Measurements from ENCODE around the gene TMEM178B. TPM values are rescaled to one million over a fixed set of nuclear protein-coding genes. Genes with fewer than 3 reads are reported as not detected.
A peak's percentile ranks its signal among the peaks of the same experiment; 100 is the strongest.

Gene TMEM178B
- total RNA-seq, 1 donor from 2014 or later, result 87.0 TPM

DNA sequence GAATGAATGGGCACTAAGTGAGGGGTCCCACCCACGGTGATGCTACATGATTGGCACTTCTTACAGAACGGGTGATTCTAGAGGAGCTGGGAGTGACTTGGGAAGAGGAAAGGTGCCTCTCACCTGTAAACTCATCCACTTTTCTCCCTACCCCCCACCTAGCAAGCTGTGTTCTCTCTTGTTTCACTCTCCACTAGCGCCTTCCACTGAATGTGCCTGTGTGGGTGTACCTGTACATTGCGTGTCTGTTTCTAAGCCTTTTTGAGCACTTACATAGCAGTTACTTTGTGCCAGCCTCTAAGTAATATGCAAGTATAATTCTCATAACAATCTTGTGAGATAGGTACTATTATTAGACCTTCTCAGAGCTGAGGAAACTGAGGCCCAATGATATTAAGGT, 343.6 kb downstream of the TMEM178B start:
- no peak for DNase-seq (ENCODE audit: low read depth)

DNA sequence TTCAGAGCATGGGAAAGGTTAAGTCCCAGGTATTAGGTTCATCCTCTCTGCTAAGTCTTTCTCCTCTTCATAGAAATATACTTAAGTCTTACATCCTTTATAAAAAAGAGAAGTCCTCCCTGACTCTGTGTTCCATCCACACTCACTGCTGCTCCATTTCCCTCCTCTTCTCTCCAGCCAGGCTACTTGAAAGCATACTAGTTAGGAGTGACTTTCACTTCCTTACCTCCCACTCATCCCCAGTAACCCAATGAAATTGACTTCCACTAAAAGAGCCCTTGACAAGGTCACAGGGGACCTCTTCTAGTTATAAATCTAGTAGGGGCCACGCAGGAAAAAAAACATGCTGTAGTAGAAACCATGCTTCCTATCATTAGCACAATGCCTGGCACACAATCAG, 344.2 kb downstream of the TMEM178B start:
- no peak for DNase-seq (ENCODE audit: low read depth)

DNA sequence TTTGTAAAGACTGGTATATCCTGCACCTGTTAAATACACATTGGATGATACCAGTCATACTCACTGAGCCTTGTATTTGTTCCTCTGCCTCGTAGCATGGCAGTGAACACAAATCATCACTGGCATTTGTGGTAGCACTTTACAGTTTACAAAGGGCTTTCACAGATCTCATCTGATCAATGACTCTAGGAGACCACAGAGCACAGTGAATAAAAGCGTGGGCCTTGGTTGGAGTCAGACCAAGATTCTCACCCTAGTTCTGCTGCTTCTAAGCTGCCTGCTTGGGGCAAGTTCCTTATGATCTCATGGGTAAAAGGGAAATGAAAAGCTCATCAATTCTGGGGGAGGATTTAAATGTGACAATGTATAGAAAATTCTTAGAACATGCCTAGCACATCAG, 347.4 kb downstream of the TMEM178B start:
- DNase-seq (ENCODE audit: low read depth), result no peak

DNA sequence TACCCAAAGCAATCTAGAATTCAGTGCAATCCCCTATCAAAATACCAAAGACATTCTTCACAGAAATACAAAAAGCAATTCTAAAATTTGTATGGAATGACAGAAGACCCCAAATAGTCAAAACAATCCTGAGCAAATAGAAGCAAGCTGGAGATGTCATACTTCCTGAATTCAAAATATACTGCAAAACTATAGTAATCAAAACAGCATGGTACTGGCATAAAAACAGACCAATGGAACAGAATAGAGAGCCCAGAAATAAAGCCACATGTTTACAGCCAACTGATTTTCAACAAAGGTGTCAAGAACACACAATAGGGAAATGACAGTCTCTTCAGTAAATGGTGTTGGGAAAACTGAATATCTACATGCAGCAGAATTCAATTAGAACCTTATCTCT, 353.3 kb downstream of the TMEM178B start:
- no peak for DNase-seq (ENCODE audit: low read depth)

DNA sequence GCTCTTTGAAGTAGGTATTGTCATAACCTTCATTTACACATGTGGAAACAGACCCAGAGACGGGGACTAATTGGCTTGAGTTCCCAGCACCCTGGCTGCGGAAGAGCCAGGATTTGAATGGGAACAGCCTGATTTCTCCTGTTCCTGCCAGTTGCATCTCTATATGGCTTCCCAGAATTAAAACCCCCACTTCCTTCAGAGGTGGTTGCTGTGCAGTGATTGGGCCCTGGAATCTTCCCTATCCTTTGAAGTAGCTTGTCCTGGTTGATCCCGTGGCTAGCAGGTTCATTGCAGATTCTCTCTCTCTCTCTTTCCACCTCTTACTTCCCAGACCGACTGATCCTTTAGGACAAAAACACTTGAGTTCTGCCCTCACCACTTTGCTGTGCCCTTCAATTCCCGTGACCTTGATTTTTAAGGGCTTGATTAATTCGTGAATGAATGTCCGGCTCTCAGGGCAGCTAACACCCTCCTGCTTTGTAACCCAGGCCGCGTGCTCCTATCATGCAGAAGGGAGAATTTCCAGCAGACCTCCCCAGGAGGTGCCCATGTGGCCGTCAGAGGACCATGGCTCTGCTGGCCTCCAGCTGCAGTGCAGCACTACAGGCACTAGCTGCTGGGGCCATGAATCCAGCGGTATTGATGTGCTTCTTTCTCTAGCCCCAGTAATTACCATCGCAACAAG, 356.7 kb downstream of the TMEM178B start:
- no peak for DNase-seq (ENCODE audit: low read depth)

DNA sequence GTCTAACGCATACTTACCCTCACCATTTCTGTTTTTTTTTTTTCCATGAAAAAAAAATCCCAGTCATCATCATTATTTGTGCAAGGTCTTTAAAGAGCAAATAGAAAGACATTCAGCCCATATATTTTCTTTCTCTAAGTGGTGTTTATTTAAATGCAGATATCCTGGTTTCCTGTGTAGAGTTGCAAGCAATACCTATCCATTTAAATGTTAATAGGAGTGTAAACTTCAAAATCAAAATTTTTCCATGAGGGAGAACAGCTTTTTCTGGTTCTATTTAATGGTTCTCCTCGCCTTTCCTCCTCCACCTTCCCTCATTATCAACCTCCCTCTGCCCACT, 357.2 kb downstream of the TMEM178B start:
- no peak for DNase-seq (ENCODE audit: low read depth)

DNA sequence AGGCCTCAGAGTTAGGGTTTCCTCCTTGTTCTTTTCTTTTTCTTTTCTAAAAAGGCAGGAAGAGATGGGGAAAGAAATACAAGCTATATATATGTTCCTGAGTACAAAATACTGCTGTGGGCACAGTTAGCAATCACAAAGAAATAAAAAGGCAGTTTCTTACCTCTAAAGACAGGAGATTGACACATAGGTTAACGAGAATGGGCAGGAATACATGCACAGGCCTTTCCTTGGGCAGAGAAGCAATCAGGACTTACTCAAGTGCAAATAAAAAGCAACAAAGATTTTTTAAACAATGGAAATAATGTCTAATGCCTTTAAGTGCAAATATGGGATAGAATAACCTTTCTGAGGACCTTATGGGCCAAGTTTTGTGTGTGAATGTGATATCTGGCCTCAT, 357.8 kb downstream of the TMEM178B start:
- no peak for DNase-seq (ENCODE audit: low read depth)

DNA sequence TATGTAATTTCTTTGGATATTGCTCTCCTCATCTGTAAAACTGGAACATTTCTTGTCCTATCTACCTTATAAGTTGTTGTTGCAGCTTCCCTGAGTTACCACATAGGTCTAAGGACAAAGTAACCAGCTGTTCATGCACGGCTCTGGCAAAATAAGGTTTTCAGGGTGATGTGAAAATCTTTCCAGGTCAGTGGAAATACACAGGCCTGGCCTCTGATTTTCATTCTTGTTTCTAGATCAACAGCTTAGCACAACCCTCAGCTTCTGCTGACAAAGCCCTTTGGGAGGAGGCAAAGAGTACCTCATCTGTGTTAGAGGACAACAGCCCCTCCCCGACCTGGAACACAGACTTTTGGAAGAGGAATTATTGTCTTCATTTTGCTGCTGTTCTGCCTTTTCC, 359.8 kb downstream of the TMEM178B start:
- DNase-seq (ENCODE audit: low read depth), result peak; percentile 35

DNA sequence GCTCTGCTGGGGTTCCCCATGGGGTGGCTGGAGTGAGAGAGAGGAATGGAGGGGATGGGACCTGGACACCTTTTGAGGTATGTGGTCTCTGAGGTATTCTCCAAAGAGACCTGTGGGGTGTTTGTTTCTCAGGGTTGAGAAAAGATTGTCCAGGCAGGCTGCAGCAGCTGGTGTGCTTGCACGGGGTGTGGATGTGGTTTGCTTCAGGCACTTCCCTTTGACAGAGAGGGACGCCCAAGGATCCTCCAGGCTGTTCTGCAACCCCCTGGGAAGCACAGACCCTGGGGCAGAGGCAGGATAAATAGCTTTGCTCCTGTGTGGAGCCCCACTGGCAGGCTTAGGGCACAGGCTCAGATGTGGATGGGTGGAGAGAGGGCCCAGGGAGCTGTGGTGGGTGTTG, 362.3 kb downstream of the TMEM178B start:
- no peak for DNase-seq (ENCODE audit: low read depth)

DNA sequence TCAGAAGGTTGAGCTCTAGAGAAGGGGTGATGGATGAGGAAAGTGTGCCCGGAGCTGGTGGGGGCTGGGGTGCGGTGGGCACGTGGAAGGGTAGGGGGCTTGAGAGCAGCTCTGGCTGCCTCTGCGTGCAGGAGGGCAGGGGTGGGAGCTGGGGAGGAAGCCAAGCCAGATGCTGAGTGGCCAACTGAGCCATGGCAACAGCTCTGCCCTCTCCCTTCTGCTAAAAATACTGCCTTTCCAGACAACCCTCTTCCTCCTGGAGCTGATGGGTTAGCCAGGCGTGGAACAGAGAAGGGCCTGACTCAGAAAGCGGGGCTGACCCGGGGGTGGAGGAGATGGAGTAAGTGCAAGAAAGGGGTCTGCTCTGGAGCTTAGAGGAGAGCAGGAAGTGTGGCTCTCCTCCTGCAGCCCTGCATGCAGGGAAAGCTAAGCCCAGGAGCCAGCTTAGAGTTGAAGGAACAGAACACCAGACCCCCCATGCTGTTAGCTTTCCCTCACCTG, 362.8 kb downstream of the TMEM178B start:
- DNase-seq (ENCODE audit: low read depth), result peak; percentile 53

DNA sequence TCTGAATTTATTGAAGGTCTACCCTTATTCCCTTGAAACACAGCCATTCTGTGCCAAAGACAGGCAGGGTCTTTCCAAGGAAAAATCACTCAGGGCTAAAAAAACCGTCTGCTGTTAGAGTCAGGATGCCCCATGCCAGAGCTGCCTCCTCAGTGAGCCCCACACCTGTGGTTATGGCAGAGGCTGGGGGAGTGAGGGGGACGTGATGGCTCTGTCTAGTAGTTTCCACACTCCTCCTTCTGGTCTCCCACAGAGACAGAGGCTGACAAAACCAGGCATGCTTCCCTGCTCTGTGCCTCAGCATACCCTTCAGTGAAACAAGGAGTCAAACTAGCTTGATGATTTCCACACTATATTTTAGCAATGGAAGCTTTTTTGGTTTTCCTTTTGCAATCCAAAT, 365.3 kb downstream of the TMEM178B start:
- no peak for DNase-seq (ENCODE audit: low read depth)

DNA sequence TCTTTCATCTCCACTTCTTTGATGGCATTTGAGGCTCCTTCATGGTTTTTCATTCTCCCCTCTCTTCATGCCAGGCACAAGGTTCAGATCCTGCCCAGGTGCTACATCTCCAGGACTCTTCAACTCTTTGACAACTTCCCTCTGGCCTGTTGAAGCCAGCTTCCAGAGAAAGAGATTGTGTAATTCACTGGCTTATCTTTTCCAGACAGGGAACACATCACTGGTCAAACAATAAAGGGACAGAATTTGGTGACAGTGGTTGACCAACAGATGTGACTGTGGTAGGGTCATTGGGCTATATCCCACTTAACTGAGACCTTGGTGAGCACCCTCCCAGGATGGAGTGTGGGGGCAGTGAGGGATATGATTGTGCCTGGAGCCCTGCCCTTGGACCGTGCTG, 365.9 kb downstream of the TMEM178B start:
- DNase-seq (ENCODE audit: low read depth), result no peak

DNA sequence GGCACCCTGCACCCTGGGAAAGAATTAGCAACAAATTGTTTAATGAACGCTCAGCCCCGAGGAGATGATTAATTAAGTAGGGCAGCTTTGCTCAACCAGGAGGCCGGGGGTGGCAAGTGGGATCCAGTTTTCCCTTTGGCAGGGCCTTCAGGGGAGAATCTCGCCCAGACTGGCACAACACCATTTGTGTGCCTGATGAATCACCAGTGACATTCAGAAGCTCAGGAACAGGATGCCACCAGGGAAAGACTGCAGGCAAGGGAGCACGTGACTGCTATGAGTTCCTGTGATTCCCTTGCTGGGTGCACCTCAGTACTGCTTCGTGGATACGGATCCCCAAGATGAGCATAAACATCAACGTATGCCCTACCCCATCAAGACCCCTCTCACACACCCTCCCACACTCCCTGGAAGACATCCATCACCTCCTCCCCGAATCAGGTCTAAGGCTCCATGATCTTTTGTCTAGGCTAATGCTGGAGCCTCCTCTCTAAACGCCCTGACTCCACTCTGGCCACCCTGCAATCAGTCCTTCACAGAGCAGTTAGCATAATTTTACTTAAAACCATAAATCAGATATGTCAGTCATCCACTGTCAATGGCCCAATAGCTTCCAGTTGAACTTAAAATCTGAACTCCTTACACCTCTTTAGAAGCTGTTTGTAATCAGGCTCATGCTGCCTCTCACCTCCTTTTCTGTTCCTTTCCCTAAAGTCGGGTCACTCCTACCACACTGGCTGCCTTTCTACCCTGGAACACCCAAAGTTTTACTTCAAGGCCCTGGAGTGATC, 368.2 kb downstream of the TMEM178B start:
- DNase-seq (ENCODE audit: low read depth), result peak; percentile 66

DNA sequence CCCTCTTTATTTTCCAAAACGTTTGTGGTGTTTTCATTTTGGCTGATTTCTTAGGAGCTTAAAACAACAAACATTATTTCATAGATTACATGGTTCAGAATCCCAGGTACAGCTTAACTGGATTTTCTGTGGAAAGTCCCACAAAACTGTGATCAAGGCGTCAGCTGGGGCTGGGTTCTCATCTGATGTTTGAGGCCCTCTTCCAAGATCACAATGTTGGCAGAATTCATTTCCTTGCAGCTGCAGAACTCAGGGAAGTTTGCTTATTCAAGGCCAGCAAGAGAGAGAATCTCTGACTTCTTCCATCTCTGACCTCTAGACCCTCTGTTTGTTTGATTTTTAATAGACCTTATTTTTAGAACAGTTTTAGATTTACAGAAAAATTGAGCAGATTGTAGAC, 368.9 kb downstream of the TMEM178B start:
- DNase-seq (ENCODE audit: low read depth), result no peak

DNA sequence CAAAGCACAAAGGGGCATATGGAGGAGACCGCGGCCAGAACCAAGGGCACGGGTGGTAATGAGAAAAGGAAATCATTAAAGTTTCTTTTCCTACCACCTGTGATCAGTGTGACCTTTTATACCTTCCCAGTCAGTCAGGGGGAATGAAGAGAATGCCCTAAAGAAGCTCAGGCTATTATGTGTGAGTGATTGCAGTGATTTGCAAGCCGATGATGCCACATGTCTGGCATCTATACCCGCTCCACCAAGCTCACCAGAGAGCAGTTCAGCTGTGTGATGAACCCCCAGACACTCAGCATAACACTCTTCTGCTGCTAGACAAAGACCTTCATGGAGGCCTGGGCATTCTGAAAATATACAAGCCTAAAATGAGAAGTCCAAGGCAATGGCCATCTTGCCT, 371.1 kb downstream of the TMEM178B start:
- peak; percentile 66 for DNase-seq (ENCODE audit: low read depth)

DNA sequence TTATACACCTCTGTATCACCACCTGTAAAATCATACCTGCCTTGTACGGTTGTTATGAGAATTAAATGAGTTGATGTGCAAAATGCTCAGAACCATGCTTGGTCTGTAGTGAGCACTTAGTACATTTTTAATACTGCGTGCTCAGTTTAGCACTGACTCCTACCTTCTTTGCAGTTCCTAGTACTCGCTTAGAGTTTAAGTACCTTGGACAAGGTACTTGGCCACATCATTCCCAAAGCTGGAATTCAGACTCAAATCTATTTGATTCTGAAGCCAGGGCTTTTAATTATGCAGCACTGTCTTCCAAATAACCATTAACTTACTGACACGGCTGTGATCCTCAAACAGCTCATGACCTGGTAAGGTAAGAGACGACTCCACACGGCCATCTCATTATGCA, 377.4 kb downstream of the TMEM178B start:
- DNase-seq (ENCODE audit: low read depth), result peak; percentile 26

DNA sequence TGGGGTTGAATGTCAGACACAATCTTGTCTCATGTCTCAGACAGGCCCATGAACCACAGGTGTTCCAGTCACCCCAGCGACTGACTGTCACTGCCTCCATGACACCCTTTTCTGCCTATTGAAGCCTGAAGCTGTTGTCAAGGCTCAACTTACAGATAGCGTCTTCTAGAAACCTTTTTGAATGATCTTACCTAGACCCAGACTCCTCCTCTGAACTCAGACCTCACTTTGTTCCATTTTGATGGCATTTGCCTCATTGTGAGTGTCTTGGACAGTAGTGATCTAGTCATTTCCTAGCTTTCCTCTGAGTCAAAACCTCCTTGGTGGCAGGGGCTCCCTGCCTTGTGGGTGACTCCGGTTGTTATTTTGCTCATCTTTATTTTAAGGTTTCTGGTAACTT, 379.0 kb downstream of the TMEM178B start:
- DNase-seq (ENCODE audit: low read depth), result no peak

DNA sequence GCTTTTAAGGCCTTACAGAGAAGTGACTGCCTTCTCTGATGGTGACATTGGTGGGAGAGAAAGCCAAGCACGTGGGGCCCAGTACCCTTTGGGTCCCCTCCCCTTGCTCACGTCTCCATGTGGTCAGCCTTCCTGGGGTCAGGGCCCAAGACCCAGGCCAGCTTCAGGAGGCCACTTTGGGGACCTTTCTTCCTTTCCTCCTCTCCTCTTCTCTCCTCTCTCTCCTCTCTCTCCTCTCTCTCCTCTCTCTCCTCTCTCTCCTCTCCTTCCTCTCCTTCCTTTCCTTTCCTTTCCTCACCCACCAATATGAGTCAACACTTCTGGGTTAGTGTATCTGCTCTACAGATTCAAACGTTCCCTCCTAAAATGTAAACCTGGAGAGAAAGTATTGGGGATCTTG, 380.5 kb downstream of the TMEM178B start:
- no peak for DNase-seq (ENCODE audit: low read depth)

DNA sequence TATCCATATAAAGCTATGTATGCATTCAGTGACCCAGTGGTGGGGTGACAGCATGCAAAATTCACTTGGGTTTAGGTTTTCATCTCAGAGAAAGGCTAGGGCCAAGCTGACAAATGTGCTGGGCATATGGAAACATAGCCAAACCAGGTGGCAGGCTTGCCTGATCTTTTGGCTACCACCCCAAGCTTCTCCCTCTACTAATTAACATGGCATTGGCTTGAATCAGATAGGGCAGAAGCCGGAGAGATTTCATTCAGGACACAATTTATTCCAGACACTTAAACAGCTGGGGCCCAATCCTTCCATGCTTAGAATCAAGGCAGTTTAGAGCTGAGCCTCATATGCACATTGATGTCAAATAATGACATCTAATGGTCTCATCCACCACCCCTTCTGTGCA, 381.9 kb downstream of the TMEM178B start:
- no peak for DNase-seq (ENCODE audit: low read depth)

DNA sequence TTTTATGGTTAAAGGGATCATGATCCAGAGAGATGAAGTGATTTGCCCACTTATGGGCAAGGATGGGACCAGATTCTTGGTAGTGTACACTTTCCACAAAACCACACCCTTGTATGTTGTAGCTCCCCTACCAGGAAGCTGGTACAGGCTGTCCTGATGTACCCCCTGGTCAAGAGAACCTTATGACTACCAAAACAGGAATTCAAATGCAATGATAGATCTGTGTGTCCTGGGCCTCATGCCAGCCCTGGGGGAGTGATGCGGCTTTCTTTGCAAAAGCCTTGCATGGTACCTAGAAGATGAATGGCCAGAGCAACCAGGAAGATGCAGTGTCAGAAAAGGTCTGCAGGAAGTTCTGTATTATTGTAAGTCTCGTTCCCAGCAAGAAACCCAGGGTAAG, 382.4 kb downstream of the TMEM178B start:
- DNase-seq (ENCODE audit: low read depth), result peak; percentile 85

DNA sequence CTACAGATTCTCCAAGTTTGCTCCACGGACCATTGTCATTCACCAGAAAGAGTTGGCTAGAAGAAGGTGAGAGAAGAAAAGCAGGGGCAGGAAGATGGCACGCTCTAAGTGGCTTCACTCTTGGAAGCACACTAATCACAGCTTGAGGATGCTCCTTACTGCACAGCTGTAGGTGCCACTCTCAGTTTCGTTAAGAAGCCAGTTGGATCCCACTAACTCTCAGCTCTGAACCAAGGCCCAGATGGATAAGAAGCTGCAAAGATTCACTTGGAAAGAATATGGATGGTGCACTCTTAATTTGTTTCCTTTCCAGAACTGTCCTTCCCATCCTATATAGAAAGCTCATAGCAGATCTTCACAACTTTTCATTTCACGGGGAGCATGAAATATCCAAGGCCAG, 382.8 kb downstream of the TMEM178B start:
- DNase-seq (ENCODE audit: low read depth), result no peak

DNA sequence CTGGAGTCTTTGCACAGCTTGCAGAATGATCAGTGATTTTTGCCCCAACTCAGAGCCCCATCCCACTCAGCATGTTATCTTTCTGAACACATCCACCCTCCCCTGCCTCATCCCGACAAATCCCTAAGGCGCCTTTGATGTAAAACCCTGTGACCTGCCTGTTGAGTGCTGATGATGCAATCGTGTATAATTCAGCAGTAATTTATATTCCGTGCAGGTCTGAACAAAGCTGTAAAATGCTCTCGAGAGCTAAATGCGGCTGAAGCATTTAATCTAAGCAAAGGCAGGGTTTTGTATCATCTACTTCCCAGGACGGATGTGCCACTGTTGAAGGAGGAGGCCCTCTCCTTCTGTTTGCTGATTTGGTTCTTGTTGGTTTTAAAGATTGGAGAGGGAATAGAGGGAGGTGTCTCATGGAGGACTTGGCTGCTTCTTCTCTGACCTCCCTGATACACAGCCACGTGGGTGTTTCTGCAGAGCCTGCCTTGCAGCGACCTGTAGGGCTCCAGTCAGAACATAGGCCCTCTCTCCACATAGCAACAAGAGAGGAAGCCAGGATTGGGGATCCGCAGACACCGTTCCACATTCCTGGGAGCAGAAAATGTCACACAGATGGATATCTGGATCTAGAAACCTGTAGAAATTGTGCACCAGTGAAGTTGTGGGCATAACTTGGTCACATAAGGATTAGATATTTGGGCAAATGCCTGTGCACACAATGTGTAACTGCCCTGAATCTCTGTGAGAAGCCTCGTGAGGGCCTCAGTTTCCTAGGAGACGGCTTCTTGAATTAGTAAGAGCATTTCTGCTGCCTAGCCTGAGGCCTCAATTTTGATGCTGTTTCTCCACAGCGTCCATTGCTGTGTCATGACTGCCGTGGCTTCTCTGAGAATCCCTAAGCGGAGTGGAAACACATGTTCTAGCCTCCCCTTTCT, 387.2 kb downstream of the TMEM178B start:
- peak; percentile 38 for DNase-seq (ENCODE audit: low read depth)

Measured in renal cortical epithelial cell (primary cell).